Tibial nerve (tissue), 3 donors: ENCODE data around the gene M1AP.

Experiments
- CTCF ChIP-seq, 5 experiments: fragments of 200-600 bp in 3 of 5; fragments of 450-650 bp in 2 of 5; sonication (generic) in 3 of 5; IDR thresholded peaks; one replicate each; pipeline ENCODE4 v1.5.1; 2016 to 2019; ENCODE audit warnings: antibody characterized with exemption in 5 of 5, mild to moderate bottlenecking in 3 of 5, moderate library complexity in 2 of 5
- POLR2A ChIP-seq, 2 donors: fragments of 450-650 bp; IDR thresholded peaks; one replicate each; pipeline ENCODE4 v1.6.1; 2017; ENCODE audit warnings: antibody characterized with exemption in 2 of 2, mild to moderate bottlenecking in 2 of 2, moderate library complexity in 2 of 2

GRCh38 chr2:74583504-74583903, 64.6 kb downstream of the M1AP start:
- no peak for TF ChIP-seq POLR2A (IDR thresholded peaks at IDR 0.05)
- TF ChIP-seq CTCF (IDR thresholded peaks at IDR 0.05), result no peak
